Loucy (cell line): ENCODE data around the gene ZNF81.

Experiments used
- EZH2phosphoT487 ChIP-seq: fragments of 200-600 bp; IDR thresholded peaks from 2 replicates; pipeline ENCODE4 v1.6.1; 2018; ENCODE audit warnings: antibody characterized with exemption, mild to moderate bottlenecking, moderate library complexity, borderline replicate concordance
- TF ChIP-seq, protein P1 (sequence below): fragments of 200-600 bp; sonication (generic); conservative IDR thresholded peaks from 2 replicates; pipeline ENCODE4 v1.5.1; 2014; ENCODE audit warnings: mild to moderate bottlenecking, antibody characterized with exemption, low read length

DNA sequence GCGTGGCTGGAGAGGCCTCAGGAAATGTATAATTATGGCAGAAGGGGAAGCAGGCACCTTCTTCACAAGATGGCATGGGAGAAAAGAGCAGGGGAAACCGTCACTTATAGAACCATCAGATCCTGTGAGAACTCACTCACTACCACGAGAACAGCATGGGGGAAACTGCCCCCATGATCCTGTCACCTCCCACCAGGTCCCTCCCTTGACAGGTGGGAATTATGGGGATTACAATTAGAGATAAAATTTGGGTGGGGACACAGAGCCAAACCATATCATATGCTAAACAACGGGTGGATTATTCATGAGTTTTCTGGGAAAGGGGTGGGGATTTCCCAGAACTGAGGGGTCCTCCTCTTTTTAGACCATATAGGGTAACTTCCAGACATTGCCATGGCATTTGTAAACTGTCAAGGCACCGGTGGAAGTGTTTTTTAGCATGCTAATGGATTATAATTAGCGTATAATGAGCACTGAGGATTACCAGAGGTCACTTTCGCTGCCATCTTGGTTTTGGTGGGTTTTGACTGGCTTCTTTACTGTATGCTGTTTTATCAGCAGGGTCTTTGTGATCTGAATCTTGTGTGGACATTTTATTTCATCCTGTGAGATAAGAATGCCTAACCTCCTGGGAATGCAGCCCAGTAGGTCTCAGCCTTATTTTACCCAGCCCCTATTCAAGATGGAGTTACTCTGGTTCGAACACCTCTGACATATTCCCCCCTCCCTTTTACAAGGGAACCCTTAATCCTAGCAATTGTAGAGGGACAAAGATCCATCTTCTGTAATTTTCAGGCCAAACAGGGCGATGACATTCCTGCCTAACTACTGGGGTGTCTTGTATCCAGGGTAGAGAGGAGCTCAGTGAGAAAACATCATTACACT, 27.6 kb upstream of the ZNF81 start:
- TF ChIP-seq, protein P1, sequence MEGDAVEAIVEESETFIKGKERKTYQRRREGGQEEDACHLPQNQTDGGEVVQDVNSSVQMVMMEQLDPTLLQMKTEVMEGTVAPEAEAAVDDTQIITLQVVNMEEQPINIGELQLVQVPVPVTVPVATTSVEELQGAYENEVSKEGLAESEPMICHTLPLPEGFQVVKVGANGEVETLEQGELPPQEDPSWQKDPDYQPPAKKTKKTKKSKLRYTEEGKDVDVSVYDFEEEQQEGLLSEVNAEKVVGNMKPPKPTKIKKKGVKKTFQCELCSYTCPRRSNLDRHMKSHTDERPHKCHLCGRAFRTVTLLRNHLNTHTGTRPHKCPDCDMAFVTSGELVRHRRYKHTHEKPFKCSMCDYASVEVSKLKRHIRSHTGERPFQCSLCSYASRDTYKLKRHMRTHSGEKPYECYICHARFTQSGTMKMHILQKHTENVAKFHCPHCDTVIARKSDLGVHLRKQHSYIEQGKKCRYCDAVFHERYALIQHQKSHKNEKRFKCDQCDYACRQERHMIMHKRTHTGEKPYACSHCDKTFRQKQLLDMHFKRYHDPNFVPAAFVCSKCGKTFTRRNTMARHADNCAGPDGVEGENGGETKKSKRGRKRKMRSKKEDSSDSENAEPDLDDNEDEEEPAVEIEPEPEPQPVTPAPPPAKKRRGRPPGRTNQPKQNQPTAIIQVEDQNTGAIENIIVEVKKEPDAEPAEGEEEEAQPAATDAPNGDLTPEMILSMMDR: no peak
- no peak for TF ChIP-seq EZH2phosphoT487
